Activated CD4-positive, alpha-beta T cell treated with anti-CD3 and anti-CD28 coated beads, Interleukin-2, amount 10 ng/mL, durations not matched to agents 24 days and 14 days (primary cell): ENCODE results near the gene RFWD3. TPM values are rescaled to one million over a fixed set of nuclear protein-coding genes. Genes with fewer than 3 reads are reported as not detected.
A peak's percentile ranks its signal among the peaks of the same experiment; 100 is the strongest.

Experiments used
- DNase-seq: peaks from one replicate; pipeline ENCODE4 v3.0.0; 2022
- H3K27ac Mint-ChIP-seq: one replicate; pipeline ENCODE4 v1.8.0; 2022; ENCODE audit warnings: mild to moderate bottlenecking, mixed read lengths
- H3K27me3 Mint-ChIP-seq: one replicate; pipeline ENCODE4 v1.8.0; 2022; ENCODE audit warnings: mixed read lengths
- H3K36me3 Mint-ChIP-seq: one replicate; pipeline ENCODE4 v1.8.0; 2022; ENCODE audit warnings: low read depth, mild to moderate bottlenecking, mixed read lengths
- H3K4me1 Mint-ChIP-seq: one replicate; pipeline ENCODE4 v1.8.0; 2021; ENCODE audit warnings: mixed read lengths
- H3K4me3 Mint-ChIP-seq: one replicate; pipeline ENCODE4 v1.8.0; 2022; ENCODE audit warnings: mild to moderate bottlenecking, moderate library complexity, mixed read lengths
- H3K9me3 Mint-ChIP-seq: one replicate; pipeline ENCODE4 v1.8.0; 2021; ENCODE audit warnings: mixed read lengths
- intact Hi-C: fragments of 100-400 bp; cut with micrococcal nuclease; formaldehyde crosslinking; loops from one replicate; pipeline ENCODE4 v1.15.1; 2023
- total RNA-seq: library from RNA; stranded (reverse); gene quantifications from 2 replicates; pipeline ENCODE4 v1.2.3, GENCODE V29; 2022

Gene RFWD3
- total RNA-seq, 1 donor from 2014 or later: 117 TPM

DNA sequence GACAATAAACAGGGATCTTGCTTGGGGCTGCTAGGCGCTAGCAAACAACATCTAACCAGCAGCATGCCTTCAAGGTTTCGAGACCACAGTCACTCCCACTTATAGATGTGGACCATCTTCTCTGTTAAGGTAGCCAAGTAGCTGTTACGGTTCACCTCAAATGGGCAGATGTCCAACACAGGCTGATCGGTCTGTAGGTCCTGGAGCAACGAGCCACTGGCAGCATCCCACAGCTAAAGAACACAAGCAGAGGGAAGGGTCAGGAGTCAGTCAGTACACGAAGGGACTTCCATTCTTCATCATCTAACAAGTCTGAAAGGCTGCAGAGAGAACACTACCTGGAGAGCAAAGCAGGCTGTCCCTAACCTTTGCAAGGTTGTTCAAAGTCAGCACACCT lies 42.8 kb downstream of the RFWD3 start:
- H3K9me3 Mint-ChIP-seq: no peaks in the 10 kb centered on the region
- H3K4me3 Mint-ChIP-seq: no peak overlapping the region
- no peaks in the 10 kb centered on the region for H3K27me3 Mint-ChIP-seq
- no peak for DNase-seq
- peaks cover 30% of the 10 kb centered on the region for H3K4me1 Mint-ChIP-seq
- peaks cover 78% of the 10 kb centered on the region for H3K36me3 Mint-ChIP-seq
- H3K27ac Mint-ChIP-seq: no peak overlapping the region
- intact Hi-C loops: no loop called here

DNA sequence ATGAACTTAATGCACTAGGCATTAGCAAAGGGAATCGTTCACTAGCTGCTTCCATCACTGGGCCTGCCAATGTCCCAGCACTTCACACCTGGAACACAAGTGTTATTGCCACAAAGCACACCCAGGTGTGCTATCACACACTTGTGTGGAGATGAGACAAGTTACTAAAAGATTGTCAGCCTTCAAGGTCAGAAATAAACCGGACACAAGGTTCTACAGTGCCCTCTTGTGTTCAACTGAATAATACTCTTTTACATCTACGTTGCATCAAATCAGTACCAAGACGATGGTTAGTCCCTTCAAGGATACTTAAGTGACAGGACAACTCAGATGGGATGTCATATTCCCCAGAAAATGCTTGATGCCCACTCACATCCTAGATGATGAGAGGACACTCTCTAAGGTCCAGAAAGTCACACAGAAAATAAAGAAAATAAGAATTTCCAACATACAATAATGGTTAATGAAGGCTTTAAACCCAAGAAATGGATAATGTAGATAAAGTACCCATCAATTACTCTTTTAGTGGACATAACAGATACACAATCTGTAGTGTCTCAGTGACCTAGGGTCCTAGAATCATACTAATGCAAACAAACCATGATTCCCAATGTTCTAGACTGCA lies 43.4 kb downstream of the RFWD3 start:
- Mint-ChIP-seq H3K4me3 (no peak overlapping the region), H3K27ac (peak overlapping the region; percentile 30), H3K36me3 (peaks cover 73% of the 10 kb centered on the region), H3K9me3 (no peaks in the 10 kb centered on the region), H3K27me3 (no peaks in the 10 kb centered on the region), H3K4me1 (peaks cover 27% of the 10 kb centered on the region)
- peak; percentile 74 for DNase-seq
- intact Hi-C loops: no loop called here

DNA sequence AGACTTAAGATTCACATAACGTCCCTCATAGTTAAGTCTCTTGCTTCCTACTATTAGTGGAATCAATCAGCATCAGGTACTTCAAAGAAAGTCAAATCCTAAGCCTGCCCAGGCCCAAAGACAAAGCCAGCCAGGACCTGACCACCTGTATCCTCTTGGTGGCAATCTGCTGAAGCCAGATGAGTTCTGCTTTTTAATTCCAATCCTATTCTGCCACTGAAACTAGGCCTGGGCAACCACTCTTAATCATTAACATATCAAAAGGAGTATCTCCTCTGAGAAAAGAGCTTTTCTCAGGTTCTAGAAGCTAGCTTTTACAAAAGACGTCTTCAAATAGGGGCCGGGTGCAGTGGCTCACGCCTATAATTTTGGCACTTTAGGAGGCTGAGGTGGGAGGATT lies 44.7 kb downstream of the RFWD3 start:
- intact Hi-C loops: no loop called here
- Mint-ChIP-seq H3K4me1 (peaks cover 27% of the 10 kb centered on the region), H3K9me3 (no peaks in the 10 kb centered on the region), H3K27ac (no peak overlapping the region), H3K36me3 (peaks cover 66% of the 10 kb centered on the region), H3K4me3 (no peak overlapping the region), H3K27me3 (no peaks in the 10 kb centered on the region)
- DNase-seq: no peak

DNA sequence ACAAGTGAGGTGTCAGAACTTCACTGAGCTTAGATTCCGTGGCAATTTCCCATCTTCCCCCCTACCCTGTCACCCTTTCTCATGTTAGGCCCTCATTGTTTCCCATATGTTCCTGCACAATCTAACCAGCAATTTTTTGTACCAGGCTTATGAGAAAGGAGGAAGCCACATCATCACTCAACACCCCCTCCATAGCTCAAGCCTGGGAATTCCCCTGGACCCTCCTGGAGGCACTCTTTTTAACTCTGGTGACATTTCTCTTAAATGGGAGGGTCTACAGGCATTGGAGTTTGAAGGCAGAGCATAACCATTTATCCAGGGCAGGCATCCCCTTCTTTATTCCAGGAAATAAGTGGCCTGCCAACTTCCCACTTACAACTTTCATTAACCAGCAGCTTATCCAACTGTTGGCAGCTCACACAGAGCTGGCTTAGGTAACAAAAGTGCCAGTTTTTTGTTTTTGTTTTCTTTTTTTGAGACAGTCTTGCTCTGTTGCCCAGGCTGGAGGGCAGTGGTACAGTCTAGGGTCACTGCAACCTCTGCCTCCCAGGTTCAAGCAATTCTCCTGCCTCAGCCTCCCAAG lies 49.4 kb downstream of the RFWD3 start:
- no peaks in the 10 kb centered on the region for H3K9me3 Mint-ChIP-seq
- H3K4me3 Mint-ChIP-seq: no peak overlapping the region
- intact Hi-C loops: no loop called here
- peaks cover 34% of the 10 kb centered on the region for H3K36me3 Mint-ChIP-seq
- H3K27ac Mint-ChIP-seq: no peak overlapping the region
- H3K4me1 Mint-ChIP-seq: peaks cover 11% of the 10 kb centered on the region
- DNase-seq: no peak
- H3K27me3 Mint-ChIP-seq: no peaks in the 10 kb centered on the region

DNA sequence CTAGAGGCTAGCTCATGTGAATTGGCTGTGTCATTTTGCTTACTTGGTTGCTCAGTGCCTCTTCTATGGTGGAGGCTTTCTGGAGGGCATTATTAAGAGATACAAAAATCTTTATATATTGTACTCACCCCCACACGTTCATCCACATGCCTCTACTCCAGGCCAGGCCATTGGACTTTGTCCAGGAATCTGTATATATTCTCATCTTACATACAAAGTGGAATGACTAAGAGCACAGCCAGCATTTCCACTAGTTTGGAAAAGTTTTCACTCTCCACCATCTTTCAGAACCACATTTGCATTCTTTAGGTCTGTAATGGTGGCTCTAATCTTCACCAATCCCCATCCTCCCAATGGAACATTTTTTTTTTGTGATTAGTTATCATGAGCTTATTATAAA lies 55.0 kb downstream of the RFWD3 start:
- no peak for DNase-seq
- Mint-ChIP-seq H3K9me3 (peaks cover 3% of the 10 kb centered on the region), H3K4me3 (no peak overlapping the region), H3K36me3 (peaks cover 17% of the 10 kb centered on the region), H3K27ac (no peak overlapping the region), H3K4me1 (peaks cover 15% of the 10 kb centered on the region), H3K27me3 (no peaks in the 10 kb centered on the region)
- intact Hi-C loops: no loop called here

DNA sequence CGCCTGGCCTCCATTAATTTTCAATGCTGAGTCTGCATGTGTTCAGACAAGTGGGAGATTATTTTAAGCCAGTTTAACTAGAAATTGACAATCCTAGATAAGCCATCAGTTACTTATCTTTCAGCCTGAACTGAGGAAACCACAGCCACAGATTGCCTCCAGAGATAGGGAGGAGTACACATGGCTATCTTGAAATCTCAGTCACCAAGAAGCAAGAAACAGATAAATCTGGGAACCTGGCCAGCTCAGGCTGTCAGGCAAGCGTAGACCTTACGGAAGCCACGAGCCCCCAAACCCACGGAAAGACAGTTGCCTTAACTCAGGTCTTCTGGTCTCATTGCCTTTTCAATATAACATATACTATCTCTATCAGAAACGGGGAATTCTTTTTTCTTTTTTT lies 57.7 kb downstream of the RFWD3 start:
- DNase-seq: peak; percentile 84
- H3K27me3 Mint-ChIP-seq: no peaks in the 10 kb centered on the region
- H3K4me3 Mint-ChIP-seq: peak overlapping the region; percentile 51
- intact Hi-C loops: loop anchor here (5.0 to 10.0 kb wide), 2 partner anchors 244 to 312 kb away; partner anchors contain the start of gene PSMD7
- H3K4me1 Mint-ChIP-seq: peaks cover 37% of the 10 kb centered on the region
- peaks cover 3% of the 10 kb centered on the region for H3K9me3 Mint-ChIP-seq
- H3K27ac Mint-ChIP-seq: peak overlapping the region; percentile 48
- peaks cover 14% of the 10 kb centered on the region for H3K36me3 Mint-ChIP-seq

DNA sequence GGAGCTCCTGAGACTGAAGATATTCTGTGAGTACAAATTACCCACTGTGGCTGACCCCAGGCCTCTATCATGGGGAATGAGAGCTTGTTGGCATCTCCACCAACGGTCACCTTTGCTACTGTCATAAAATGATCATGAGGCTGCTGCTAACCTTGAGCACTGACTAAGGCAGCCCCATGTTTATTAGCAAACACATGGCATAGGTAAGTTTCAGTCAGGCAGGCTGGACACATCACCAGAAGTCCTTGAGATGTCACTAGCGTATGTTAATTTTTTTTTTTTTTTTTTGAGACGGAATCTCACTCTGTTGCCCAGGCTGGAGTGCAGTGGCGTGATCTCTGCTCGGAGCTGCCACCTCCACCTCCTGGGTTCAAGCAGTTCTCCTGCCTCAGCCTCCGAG lies 58.3 kb downstream of the RFWD3 start:
- no peak for DNase-seq
- peak overlapping the region; percentile 48 for H3K27ac Mint-ChIP-seq
- peaks cover 43% of the 10 kb centered on the region for H3K4me1 Mint-ChIP-seq
- intact Hi-C loops: loop anchor here (5.0 to 10.0 kb wide), 2 partner anchors 244 to 311 kb away; partner anchors contain the start of gene PSMD7
- no peaks in the 10 kb centered on the region for H3K27me3 Mint-ChIP-seq
- peaks cover 16% of the 10 kb centered on the region for H3K36me3 Mint-ChIP-seq
- peaks cover 3% of the 10 kb centered on the region for H3K9me3 Mint-ChIP-seq
- H3K4me3 Mint-ChIP-seq: peak overlapping the region; percentile 87

DNA sequence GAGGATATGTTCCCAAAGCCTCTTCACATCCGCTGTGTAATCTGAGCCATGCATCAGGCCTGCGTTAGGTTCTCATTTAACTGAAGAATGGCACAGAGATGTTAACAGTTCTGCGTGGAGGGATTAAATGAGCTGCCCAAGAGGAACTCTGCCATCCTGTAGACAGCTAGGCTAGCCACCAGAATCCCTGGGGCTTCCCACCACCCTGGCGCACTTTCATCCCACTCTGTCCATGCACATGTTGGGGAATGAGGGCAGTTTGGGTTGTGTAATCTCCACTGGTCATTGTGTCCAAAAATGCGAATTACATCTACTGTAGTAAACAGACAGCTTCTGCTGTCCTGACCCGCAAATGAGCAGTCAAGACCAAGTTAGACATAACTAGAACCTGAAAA lies 58.7 kb downstream of the RFWD3 start:
- H3K4me3 Mint-ChIP-seq: peak overlapping the region; percentile 87
- H3K27ac Mint-ChIP-seq: no peak overlapping the region
- H3K4me1 Mint-ChIP-seq: peaks cover 46% of the 10 kb centered on the region
- peaks cover 17% of the 10 kb centered on the region for H3K36me3 Mint-ChIP-seq
- peak; percentile 62 for DNase-seq
- no peaks in the 10 kb centered on the region for H3K27me3 Mint-ChIP-seq
- H3K9me3 Mint-ChIP-seq: peaks cover 3% of the 10 kb centered on the region
- intact Hi-C loops: loop anchor here (1.0 to 10.0 kb wide), 5 partner anchors 18 to 311 kb away; partner anchors contain the start of gene PSMD7

DNA sequence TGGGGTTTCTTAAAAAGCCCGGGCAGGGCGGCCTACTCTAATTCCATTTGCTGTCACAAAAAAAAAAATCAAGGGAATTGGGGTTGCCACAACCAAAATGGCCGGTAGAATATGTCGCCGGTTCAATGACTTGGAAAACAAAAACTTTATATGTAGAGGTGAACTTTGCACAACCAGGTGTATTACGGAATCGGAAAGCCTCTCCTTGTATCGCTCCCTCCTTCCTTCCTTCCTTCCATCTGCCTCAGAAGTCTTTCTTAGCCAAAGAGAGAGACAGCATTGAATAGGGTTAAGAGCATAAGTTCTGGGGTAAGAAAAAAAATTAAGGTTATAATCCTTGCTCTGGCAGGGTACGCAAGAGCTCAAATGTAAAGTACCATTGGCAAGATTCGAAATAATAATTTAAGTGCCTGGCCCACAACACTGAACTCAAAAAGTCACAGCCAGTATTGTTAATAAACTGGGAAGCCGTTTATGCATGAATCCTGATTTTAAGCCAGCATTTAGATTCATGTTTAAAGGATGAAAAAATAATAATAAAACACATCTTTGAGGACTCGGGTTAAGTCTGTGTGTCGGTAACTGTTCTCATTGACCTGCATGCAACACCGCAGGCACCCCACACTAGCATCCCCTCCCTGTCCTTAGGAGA lies 59.2 kb downstream of the RFWD3 start:
- Mint-ChIP-seq H3K4me1 (peaks cover 50% of the 10 kb centered on the region), H3K4me3 (peak overlapping the region; percentile 87), H3K27ac (peak overlapping the region; percentile 84), H3K36me3 (peaks cover 20% of the 10 kb centered on the region), H3K9me3 (peaks cover 3% of the 10 kb centered on the region), H3K27me3 (no peaks in the 10 kb centered on the region)
- DNase-seq: no peak
- intact Hi-C loops: loop anchor here (1.0 to 10.0 kb wide), 5 partner anchors 19 to 310 kb away; partner anchors contain the start of gene PSMD7

DNA sequence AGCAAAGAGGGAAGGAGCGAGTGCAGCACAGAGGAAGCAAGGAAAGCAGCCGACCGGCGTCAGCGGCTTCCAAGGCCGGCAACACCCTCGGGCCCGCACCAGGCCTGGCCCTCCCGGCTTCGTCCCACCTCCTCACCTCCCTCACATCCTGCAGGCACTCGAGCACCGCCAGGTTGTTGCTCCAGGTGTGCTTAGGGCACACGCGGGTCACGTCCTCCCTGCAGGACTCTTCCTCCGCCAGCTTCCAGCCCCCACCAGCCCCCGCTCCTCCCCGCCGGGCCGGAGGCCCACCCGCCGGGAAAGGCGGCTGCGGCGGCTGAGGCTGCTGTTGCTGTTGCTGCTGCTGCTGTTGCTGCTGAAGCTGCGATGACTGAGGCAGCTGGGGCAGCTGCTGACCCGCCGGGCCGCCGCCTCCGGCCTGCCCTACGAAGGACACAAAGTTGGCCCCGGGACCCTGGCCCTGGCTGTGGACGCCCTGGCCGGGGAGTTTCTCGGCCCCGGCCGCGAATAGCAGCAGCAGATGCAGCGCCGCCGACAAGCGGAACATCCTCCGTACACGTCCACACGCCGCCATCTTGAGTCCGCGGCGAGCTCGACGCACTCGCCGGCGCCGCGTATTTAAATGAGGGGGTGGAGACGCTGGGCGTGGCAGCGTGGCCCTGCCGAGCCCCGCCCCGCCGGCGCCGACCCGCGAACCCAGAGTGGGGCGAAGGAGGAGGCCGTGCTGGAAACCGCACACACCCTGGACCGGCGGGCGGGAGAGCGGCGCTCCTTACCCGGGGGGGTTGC lies 60.0 kb downstream of the RFWD3 start, which contains the start of gene GLG1:
Gene GLG1 (minus strand): TSS at position 594 of the 789 bp plus-strand sequence. CDS start 20 bp downstream, at position 574.
- peak; percentile 98 for DNase-seq
- Mint-ChIP-seq H3K27me3 (no peaks in the 10 kb centered on the region), H3K4me3 (peak within 1 kb of the TSS; percentile 87), H3K9me3 (peaks cover 3% of the 10 kb centered on the region), H3K36me3 (peaks cover 20% of the 10 kb centered on the region), H3K4me1 (peaks cover 53% of the 10 kb centered on the region), H3K27ac (peak within 1 kb of the TSS; percentile 84)
- intact Hi-C loops: loop anchor here (1.0 to 10.0 kb wide), 5 partner anchors 20 to 309 kb away; partner anchors contain the start of gene PSMD7

DNA sequence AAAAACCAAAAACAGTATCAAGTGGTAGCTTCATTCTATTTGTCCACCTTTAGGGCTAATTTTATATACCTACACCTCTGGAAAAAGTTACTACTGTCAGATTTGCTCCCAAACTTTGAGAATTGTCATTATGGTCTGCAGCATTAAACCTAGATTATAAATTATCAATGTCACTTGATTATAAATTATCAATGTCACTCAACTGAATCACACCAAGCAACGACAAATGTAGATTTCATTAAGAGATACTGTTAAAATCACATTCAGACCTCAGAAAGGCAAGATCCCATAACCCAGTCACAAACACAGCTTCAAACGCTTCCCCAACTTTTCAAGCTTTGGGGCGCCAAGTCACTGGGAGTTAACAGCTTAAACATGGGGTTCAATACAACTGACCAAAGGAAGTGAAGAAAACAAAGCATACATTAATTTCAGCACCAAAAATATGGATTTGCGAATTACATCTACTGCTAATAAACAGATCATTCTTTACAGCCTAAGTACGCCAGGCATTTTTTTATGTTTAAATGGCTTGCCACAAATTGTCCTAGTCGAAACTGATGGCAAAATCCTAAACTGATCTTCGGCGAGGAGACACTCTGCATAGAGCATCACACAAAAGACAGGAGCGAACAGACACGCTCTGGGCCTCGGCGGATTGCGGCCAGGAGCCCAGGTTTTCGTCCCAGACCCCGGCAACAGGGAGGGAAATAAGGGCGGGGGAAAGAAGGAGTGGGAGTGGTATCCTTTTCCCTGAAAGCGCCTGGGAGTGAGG lies 60.7 kb downstream of the RFWD3 start:
- peaks cover 20% of the 10 kb centered on the region for H3K36me3 Mint-ChIP-seq
- peaks cover 3% of the 10 kb centered on the region for H3K9me3 Mint-ChIP-seq
- peaks cover 61% of the 10 kb centered on the region for H3K4me1 Mint-ChIP-seq

DNA sequence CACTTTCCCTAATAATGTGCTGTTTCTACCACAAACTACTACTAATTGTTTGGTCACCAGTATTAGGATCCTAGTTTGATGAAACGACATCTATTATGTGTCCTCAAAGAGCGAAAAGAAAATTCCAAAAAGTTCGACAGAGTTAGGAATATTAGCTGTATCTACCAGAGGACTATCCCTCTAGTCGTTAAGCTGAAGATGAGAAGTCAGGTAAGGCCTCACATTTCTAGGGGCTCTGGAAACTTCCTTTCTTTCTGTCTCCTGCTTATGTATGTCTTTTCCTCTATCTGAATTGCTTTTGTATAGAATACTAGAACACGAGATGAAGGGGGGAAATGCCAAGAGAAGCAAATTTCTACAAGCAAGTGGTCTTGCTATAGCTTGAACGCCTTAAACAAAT lies 61.3 kb downstream of the RFWD3 start:
- intact Hi-C loops: loop anchor here (5.0 to 10.0 kb wide), 2 partner anchors 241 to 308 kb away; partner anchors contain the start of gene PSMD7
- peaks cover 67% of the 10 kb centered on the region for H3K4me1 Mint-ChIP-seq
- H3K4me3 Mint-ChIP-seq: peak overlapping the region; percentile 87
- no peaks in the 10 kb centered on the region for H3K27me3 Mint-ChIP-seq
- peaks cover 19% of the 10 kb centered on the region for H3K36me3 Mint-ChIP-seq
- H3K9me3 Mint-ChIP-seq: peaks cover 3% of the 10 kb centered on the region
- peak overlapping the region; percentile 35 for H3K27ac Mint-ChIP-seq
- no peak for DNase-seq

More for the DNA sequence above, 60.7 kb downstream of the RFWD3 start:
- Mint-ChIP-seq H3K4me3 (peak overlapping the region; percentile 87), H3K27me3 (no peaks in the 10 kb centered on the region), H3K27ac (peak overlapping the region; percentile 84)
- DNase-seq: no peak
- intact Hi-C loops: loop anchor here (5.0 to 10.0 kb wide), 2 partner anchors 241 to 309 kb away; partner anchors contain the start of gene PSMD7

DNA sequence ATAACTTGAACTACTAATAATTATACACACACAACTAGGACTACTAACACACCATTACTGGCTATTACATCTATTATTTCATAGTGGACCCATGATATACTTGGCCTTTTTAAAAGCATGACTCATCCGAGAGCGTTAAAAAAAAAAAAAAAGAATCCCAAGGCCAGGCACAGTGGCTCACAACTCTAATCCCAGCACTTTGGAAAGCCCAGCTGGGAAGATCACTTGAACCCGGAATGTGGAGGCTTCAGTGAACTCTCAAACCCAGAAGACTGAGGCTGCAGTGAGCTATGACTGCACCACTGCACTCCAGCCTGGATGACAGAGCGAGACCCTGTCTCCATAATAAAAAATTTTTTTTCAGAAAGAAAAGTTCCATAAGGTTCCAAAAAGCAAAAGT lies 62.8 kb downstream of the RFWD3 start:
- peaks cover 73% of the 10 kb centered on the region for H3K4me1 Mint-ChIP-seq
- DNase-seq: no peak
- H3K4me3 Mint-ChIP-seq: peak overlapping the region; percentile 87
- H3K27ac Mint-ChIP-seq: no peak overlapping the region
- H3K27me3 Mint-ChIP-seq: no peaks in the 10 kb centered on the region
- peaks cover 21% of the 10 kb centered on the region for H3K36me3 Mint-ChIP-seq
- no peaks in the 10 kb centered on the region for H3K9me3 Mint-ChIP-seq
- intact Hi-C loops: loop anchor here (10.0 kb wide), 1 partner anchor 239 kb away; no protein-coding TSS in a partner anchor
